ENCODE data around the gene STAP2. TPM values are rescaled to one million over a fixed set of nuclear protein-coding genes. Genes with fewer than 3 reads are reported as not detected.

Gene STAP2
- total and polyA plus RNA-seq, 10 of the 15 experiments (the other 5 are each of a cell fraction or from before 2014, with no cell fraction given), result 0.84 to 22.4 (median 15.2) TPM

GRCh38 chr19:4326215-4326836 is 12.3 kb downstream of the STAP2 start (continued):
- TF ChIP-seq REST (IDR thresholded peaks at IDR 0.05; ENCODE audit: low read depth, low read length), result no peak
- no peak for TF ChIP-seq PAX8 (IDR thresholded peaks at IDR 0.05)

- POLR2A ChIA-PET, result interaction anchor here (0.5 kb wide), 1 partner anchor 325 kb away, joined by 3 read pairs; no protein-coding TSS in a partner anchor
- BruUV-seq (replicated peaks), result no TSS peak
- no peaks in the 10 kb centered on the region; the same call in 1 of the 3 replicates for H3K9me3 ChIP-seq (replicated peaks; ENCODE audit: control insufficient read depth, insufficient read depth, low read length)
- ATAC-seq (no peak), FAIRE-seq (no peak), DNase-seq (ENCODE audit: low read depth, low spot score) (no peak)
- no peaks in the 10 kb centered on the region for H3K27me3 ChIP-seq (replicated peaks in 1 of 2; ENCODE audit: control insufficient read depth in 2 of 2, insufficient read depth in 2 of 2, low read length in 1 of 2)
- no peak overlapping the region for H3K4me3 ChIP-seq
- RAD21 ChIA-PET (ENCODE audit: unreplicated experiment), result interaction anchor here (1.2 kb wide), 1 partner anchor 21 kb away, joined by 3 read pairs; no protein-coding TSS in a partner anchor
- intact Hi-C loops (cut with micrococcal nuclease; ENCODE audit: unreplicated experiment) (no loop called here), in situ Hi-C loops (cut with MboI) (no loop called here)
- SMC1A ChIA-PET (ENCODE audit: uncharacterized antibody, unreplicated experiment), result no interaction called here
- no peaks in the 10 kb centered on the region; the same call in 1 of the 2 replicates for H3K79me2 ChIP-seq (ENCODE audit: control insufficient read depth, insufficient read depth, low read length)
- H3K4me1 ChIP-seq (ENCODE audit: control insufficient read depth, insufficient read depth, low read length), result peaks cover 8% of the 10 kb centered on the region; the same call in 1 of the 2 replicates
- WGBS (ENCODE audit: insufficient coverage, insufficient replicate concordance, low lambda C conversion rate, missing lambda C conversion rate), result 79% methylated on average over 12 of the region's 12 CpGs
- no peak overlapping the region for H3K4me2 ChIP-seq (ENCODE audit: control insufficient read depth, insufficient read depth)
- no peak overlapping the region for H3K9ac ChIP-seq (ENCODE audit: control insufficient read depth, insufficient read depth, low read length)
- H3K27ac ChIP-seq (ENCODE audit: control insufficient read depth, insufficient read depth), result no peak overlapping the region
- CTCF ChIA-PET, result no interaction called here
- no peak overlapping the region for H2AFZ ChIP-seq (ENCODE audit: control insufficient read depth, low read depth, low read length)
- H3K36me3 ChIP-seq (ENCODE audit: control insufficient read depth in 2 of 2, insufficient read depth in 2 of 2, low read length in 1 of 2), result no peaks in the 10 kb centered on the region
- H4K20me1 ChIP-seq (ENCODE audit: control insufficient read depth, insufficient read depth), result no peaks in the 10 kb centered on the region
- TF ChIP-seq RB1 (IDR thresholded peaks at IDR 0.05; ENCODE audit: borderline replicate concordance), result no peak
- TF ChIP-seq NKRF (conservative IDR thresholded peaks at IDR 0.05), result no peak
- no peak for TF ChIP-seq REST (IDR thresholded peaks at IDR 0.05; ENCODE audit: low read depth, low read length)
- no peak for TF ChIP-seq SRF (IDR thresholded peaks at IDR 0.05; ENCODE audit: low read depth in 2 of 2, low read length in 2 of 2)
- TF ChIP-seq HSF1 (IDR thresholded peaks at IDR 0.05; ENCODE audit: low read depth, low read length), result no peak
Measured at GRCh38 chr19:4324228-4324627, 14.4 kb downstream of the STAP2 start.

Measured in GM12878 (cell line).